GM12878 (cell line): Measurements from ENCODE around the gene SLC17A2. TPM values are rescaled to one million over a fixed set of nuclear protein-coding genes. Genes with fewer than 3 reads are reported as not detected.

Experiments
- BMI1 ChIP-seq: fragments of 450-650 bp; IDR thresholded peaks from 2 replicates; pipeline ENCODE4 v1.6.1; 2016; ENCODE audit warnings: mild to moderate bottlenecking, moderate library complexity, borderline replicate concordance
- ESRRA ChIP-seq: IDR thresholded peaks from 2 replicates; pipeline ENCODE4 v1.6.1; 2012; ENCODE audit warnings: mild to moderate bottlenecking, low read length, improper control_type of control experiment
- KAT2A ChIP-seq: conservative IDR thresholded peaks from 2 replicates; pipeline ENCODE4 v1.6.1; 2011; ENCODE audit warnings: low read depth, low read length; ENCODE audit not compliant: control insufficient read depth
- polyA plus RNA-seq, 11 experiments: library from polyadenylated mRNA; depleted of rRNA in 4 of 11; unstranded in 6 of 11; stranded (reverse) in 5 of 11; fragments of >200 nt; fragmentation: Nextera tagmentation in 4 of 11; fragmentation: Illumina TruSeq in 1 of 11; extraction: Ambion mirVana in 4 of 11; extraction: Trizol in 1 of 11; gene quantifications; 1 replicate in 1 of 11; 2 replicates in 10 of 11; pipeline versions ENCODE4 v1.2.1 to v1.2.3, GENCODE V29; 2011 to 2016; ENCODE audit warnings: inconsistent platforms in 2 of 11, missing spikeins in 2 of 11, low read depth in 1 of 11
- total RNA-seq, 4 experiments: library from RNA; depleted of rRNA in 3 of 4; stranded (reverse); fragments of >200 nt in 3 of 4; fragmentation: Illumina TruSeq in 1 of 4; extraction: Trizol in 1 of 4; gene quantifications; 2 replicates each; pipeline versions ENCODE4 v1.2.1 to v1.2.3, GENCODE V29; 2013 to 2021
- TF ChIP-seq, protein P1 (sequence below): fragments of 450-650 bp; formaldehyde crosslinking; IDR thresholded peaks from 2 replicates; pipeline ENCODE4 v1.5.0; 2022; ENCODE audit warnings: mild to moderate bottlenecking, missing genetic modification characterization
- TF ChIP-seq, protein P2 (sequence below): fragments of 450-650 bp; IDR thresholded peaks from 2 replicates; pipeline ENCODE4 v1.6.1; 2017; ENCODE audit warnings: antibody characterized with exemption, mild to moderate bottlenecking, moderate library complexity

Gene SLC17A2
- total and polyA plus RNA-seq, 10 of the 15 experiments (the other 5 are each of a cell fraction or from before 2014, with no cell fraction given), result not detected

DNA sequence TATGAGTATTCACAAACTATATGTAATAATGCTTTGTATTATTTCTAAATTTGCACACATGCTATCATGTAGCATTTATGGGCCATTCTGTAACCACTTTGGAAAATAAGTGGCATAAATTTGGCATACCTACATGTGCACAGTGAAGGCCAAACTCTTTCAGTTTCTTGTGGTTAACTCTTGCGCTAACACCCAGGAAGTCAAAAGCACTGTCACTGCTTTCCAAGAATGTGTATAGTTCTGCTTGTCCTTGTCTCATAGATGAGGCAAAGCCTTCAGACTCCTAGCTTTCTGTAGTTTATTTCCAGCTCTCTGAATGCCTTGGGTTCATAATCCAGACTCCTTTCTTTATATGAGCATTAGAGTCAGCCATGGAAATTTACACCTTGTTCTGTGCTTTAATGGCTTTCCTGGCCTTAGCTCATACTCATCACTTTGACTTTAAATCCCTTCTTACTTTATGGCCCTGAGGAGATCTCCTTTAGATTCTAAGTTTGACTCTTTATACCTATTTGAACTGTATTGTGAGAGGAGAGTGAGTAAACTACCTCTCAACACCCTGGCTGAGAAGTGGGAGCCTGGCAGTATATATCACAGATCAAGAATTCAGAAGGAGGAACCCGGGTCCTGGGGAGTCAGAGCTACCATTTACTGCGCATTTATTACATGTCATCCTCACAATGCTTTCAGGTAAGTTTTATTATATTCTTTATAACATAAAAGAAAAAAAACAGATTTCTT lies 55.5 kb downstream of the SLC17A2 start (continued):
- TF ChIP-seq BMI1, result no peak
- TF ChIP-seq ESRRA, result no peak
- TF ChIP-seq, protein P1, sequence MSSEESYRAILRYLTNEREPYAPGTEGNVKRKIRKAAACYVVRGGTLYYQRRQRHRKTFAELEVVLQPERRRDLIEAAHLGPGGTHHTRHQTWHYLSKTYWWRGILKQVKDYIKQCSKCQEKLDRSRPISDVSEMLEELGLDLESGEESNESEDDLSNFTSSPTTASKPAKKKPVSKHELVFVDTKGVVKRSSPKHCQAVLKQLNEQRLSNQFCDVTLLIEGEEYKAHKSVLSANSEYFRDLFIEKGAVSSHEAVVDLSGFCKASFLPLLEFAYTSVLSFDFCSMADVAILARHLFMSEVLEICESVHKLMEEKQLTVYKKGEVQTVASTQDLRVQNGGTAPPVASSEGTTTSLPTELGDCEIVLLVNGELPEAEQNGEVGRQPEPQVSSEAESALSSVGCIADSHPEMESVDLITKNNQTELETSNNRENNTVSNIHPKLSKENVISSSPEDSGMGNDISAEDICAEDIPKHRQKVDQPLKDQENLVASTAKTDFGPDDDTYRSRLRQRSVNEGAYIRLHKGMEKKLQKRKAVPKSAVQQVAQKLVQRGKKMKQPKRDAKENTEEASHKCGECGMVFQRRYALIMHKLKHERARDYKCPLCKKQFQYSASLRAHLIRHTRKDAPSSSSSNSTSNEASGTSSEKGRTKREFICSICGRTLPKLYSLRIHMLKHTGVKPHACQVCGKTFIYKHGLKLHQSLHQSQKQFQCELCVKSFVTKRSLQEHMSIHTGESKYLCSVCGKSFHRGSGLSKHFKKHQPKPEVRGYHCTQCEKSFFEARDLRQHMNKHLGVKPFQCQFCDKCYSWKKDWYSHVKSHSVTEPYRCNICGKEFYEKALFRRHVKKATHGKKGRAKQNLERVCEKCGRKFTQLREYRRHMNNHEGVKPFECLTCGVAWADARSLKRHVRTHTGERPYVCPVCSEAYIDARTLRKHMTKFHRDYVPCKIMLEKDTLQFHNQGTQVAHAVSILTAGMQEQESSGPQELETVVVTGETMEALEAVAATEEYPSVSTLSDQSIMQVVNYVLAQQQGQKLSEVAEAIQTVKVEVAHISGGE, result no peak
- TF ChIP-seq KAT2A, result no peak
- TF ChIP-seq, protein P2, sequence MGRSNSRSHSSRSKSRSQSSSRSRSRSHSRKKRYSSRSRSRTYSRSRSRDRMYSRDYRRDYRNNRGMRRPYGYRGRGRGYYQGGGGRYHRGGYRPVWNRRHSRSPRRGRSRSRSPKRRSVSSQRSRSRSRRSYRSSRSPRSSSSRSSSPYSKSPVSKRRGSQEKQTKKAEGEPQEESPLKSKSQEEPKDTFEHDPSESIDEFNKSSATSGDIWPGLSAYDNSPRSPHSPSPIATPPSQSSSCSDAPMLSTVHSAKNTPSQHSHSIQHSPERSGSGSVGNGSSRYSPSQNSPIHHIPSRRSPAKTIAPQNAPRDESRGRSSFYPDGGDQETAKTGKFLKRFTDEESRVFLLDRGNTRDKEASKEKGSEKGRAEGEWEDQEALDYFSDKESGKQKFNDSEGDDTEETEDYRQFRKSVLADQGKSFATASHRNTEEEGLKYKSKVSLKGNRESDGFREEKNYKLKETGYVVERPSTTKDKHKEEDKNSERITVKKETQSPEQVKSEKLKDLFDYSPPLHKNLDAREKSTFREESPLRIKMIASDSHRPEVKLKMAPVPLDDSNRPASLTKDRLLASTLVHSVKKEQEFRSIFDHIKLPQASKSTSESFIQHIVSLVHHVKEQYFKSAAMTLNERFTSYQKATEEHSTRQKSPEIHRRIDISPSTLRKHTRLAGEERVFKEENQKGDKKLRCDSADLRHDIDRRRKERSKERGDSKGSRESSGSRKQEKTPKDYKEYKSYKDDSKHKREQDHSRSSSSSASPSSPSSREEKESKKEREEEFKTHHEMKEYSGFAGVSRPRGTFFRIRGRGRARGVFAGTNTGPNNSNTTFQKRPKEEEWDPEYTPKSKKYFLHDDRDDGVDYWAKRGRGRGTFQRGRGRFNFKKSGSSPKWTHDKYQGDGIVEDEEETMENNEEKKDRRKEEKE, result no peak
